ENCODE measurements around the gene CACNA1B.

CACNA1B gene

DNA sequence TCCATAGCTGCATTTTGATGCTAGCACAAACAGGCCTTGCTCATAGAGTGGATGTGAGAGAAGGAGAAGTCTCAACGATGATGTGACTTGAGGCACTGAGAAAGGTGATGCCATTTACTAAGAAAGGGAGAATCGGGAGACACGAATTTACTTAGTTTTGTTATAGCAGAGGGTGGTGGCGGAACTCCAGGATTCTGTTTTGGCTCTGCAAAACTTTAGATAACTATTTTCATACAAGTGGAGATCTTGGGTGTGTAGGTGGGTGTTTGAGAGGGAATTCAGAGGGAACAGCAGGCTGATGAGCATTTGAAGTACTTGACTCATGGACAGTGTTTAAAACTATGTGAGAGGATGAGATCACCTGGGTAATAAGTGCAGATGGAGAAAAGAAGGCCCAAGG lies 43.2 kb downstream of the CACNA1B start:
- DNase-seq (ENCODE audit: low spot score): no peak

DNA sequence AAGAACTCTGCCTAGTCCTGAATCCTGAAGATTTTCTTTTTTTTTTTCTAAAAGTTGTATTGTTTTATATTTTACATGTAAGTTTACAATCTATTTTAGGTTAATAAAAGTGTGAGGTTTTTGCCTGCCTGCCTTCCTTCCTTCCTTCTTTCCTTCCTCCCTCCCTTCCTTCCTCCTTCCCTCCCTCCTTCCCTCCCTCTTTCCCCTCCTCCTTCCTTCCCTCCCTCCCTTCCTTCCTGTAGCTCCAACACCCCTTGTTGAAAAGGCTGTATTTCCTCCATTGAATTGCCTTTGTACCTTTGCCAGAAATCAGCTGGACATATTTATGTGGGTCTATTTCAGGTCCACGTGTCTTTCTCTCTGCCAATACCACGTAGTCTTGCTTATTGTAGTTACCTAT lies 46.6 kb downstream of the CACNA1B start:
- no peak for DNase-seq (ENCODE audit: low spot score)

DNA sequence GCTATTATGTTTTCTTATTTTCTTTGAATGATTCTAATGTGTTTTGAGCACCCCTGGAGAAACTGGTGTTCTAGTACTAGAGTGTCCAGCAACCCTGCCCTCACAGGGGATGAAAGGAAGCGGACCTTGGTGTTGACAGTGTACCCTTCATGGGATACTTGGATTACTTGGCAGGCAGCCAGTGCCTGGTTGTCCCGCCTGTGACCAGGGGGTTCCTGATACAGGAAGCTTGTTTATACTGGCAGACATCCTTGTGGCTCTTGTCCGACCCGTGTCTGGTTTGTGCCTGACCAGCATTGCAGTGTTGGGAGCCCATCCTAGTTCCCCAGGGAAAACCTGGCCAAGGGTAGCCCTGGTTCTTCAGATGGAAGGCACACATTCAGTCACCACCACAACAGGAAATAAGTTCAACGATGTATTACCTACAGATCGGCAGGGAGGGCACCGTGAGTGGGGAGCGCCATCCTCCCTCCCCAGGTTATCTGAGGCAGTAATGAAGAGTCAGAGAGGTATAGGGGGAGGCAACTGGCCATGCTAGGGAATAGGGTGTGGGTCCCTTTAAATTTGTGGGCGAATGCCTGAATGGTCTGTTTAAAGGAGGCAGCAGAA lies 47.3 kb downstream of the CACNA1B start:
- no peak for DNase-seq (ENCODE audit: low spot score)

DNA sequence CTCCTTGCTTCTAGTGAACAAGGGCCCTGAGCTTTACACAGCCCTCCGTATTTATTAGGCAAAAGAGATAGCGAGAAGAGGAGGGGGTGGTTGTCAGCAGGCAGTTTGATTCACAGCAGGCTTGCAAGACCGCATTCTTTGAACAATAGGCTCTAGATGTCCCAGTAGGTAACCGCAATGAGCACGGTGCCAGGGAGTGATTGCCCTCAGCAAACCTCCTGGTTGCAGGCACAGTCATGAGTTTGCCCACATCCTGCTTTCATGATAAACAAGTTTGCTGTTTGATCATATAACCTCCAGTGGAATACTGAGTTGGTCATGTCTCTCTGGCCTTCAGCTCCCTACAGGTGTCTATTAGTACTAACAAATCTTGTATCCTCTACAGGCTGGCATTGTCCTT lies 66.1 kb downstream of the CACNA1B start:
- no peak for DNase-seq (ENCODE audit: low spot score)

DNA sequence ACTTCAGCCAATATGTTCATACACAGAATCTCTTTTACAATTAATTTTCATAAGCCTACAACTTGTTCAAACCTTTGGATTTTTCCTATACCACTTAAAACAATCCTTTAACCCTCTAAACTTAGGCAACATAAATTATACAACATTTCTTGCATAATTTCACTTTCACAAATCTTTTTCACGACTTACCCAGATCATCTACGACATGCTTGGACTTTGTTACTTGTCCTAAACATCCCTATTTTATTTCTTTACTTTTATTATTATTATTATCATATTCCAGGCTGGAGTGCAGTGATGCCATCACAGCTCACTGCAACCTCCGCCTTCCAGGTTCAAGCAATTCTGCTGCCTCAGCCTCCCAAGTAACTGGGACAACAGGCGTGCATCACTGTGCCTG lies 68.0 kb downstream of the CACNA1B start:
- DNase-seq (ENCODE audit: low spot score): no peak

DNA sequence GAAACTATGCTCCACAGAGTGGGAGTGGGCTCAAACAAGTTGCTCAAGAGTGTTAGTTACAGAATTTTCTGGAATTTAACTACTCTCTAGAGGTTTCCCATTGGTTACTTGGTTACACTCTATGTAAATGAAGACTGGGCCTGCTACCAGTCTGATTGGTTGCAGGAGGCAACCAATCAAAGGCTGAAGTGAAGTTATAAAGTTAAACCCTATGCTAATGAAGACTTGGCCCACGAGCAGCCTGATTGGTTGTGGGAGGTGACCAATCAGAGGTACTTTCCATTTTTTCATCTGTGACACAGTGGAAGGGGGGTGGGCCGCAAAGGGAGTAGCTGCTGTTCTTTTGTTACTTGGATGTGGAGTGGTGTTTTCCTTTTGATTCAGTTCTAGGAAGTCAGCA lies 69.4 kb downstream of the CACNA1B start:
- DNase-seq (ENCODE audit: low spot score): no peak

DNA sequence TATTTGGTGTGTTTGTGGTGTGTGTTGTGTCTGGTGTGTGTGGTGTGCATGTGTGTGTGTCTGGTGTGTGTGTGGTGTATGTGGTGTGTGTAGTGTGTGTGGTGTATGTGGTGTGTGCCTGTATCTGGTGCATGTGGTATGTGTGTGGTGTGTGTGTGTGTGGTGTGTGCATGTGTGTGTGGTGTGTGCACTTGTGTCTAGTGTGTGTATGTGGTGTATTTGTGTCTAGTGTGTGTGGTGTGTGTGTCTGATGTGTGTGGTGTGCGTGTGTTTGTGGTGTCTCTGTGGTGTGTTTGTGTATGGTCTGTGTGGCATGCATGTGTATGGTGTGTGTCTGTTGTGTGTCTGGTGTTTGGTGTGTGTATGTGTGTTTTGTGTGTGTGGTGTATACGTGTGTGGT lies 71.1 kb downstream of the CACNA1B start:
- no peak for DNase-seq (ENCODE audit: low spot score)

DNA sequence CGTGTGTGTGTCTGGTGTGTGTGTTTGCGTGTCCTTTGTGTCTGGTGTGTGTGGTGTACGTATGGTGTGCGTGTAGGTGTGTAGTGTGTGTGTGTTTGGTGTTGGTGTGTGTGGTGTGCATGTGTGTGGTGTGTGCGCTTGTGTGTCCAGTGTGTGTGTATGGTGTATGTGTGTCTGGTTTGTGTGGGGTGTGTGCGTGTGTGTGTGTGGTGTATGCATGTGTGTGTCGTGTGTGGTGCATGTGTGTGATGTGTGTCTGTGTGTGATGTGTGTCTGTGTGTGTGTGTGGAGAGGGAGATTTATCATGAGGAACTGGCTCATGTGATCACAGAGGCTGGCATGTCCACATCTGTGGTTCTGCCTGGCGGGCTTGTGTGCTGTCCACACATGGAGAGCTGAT lies 71.7 kb downstream of the CACNA1B start:
- DNase-seq (ENCODE audit: low spot score): no peak

DNA sequence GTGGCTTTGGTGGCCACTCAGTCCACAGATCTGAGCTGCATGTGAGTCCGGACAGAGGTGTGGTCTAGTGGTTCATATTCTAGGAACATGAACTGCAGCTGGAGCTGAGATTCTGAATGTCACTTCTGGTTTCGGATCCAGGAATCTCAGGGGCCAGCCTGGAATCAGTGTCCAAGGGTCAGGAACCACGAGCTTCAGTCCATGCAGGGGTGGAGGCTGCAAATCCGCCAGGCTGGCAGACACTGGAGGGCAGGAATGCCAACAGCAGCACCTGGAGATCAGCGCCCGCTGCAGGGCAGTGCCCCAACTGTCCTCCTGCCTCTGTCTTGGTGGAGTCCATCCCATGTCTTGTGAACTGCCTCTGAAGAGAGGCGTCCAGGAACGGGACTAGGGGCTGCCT lies 73.5 kb downstream of the CACNA1B start:
- no peak for DNase-seq (ENCODE audit: low spot score)

DNA sequence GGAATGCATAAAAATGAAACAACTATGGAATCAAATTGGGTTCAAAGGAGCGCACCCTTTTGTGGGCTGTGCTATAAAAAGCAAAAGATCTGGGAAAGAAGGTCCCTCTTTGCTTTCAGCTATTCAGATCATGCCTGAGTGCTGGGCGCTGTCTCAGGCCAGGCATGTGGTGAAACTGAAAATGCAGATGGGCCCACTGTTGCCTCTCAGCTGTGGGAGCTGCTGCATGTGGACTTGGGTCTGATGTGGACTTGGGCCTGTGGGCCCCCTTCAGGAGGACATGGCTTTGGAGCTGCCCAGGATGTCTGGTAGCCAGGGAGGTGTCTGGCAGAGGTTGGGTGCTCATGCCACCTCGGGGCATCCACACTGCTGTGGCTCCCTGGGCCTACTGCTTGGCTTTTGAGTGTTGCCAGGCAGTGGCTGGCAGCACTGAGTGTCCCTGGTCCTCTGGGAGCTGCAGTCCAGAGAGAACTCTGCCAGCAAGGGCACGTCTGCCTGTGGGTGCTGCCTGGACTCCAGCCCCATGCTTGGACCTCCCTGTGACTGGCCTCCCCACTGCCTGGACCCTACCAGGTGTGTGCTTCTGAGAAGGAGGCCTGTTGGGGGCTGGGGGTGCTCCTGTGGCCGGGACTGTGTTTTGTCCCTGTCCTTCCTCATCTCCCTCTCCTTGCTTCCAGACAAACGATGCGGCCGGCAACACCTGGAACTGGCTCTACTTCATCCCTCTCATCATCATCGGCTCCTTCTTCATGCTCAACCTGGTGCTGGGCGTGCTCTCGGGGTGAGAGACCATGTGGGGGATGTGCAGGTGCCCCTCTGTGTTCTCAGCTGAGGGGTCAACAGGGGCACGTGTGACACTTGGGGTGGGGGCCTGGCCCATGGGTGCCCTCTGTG lies 74.3 kb downstream of the CACNA1B start:
- DNase-seq (ENCODE audit: low spot score): no peak

DNA sequence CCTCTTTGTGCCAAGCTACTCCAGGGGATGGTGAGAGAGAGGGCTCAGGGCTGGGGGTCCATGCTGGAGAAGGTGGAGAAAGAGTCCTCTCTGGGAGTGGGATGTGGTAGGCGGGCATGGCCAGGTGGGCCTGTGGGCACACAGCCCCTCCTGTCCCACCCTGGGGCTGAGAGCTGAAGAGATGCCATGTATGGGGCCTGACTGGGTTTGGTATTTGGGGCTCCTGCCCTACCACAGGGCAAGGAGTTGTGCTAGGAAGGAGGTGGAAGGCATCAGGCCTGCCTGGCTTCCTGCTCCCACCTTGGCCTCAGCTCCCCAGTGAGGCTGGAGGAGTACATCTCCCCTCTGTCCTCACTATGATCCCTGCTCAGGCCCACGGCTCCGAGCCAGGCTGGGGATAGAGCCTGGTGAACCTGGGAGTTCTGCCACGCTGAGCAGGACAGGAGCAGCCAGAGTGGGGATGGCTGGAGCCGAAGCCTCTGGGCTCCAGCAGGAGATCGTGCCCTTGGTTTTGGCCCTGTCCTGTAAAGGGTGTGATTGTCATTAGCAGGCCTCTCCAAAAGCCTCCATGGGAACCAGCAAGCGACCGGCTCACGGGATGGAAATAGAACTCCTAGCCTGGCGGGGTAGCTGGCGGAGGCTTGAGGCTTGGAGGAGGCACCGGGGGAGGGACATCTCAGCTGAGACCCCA lies 75.5 kb downstream of the CACNA1B start:
- no peak for DNase-seq (ENCODE audit: low spot score)

DNA sequence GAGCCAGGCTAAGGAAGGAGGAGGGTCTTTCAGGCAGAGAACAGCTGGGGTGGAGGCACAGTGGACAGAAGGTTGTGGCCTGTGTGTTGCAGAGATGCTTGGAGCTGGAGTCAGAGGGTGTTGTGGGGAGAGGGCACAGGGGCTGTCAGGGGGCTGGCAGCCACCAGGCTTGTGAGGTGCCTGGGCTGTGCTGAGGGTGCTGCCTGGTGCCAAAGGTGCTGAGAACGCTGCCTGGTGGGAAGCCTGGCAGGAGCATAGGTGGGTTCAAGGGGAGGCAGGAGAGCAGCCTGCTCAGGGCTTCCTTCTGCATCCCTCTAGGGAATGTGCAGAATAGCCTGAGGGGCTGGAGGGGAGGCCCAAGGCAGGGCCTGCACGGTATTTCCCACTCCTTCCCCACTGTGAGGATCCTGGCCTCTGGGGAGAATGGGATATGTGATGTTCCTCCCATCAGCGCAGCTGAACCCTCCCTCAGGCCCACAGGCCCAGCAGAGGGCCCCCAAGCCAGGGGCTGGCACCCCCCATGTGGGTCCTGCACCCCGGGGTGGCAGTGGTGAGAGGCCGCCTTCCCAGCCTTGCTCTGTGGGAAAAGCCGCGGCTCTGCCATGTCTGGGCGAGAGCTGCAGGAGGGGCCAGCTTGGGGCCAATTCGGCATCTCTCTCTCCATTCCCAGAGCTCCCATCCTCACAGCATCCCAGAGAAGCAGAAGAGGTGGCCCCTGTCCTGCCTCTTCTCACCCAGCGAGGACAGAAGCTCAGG lies 76.3 kb downstream of the CACNA1B start:
- DNase-seq (ENCODE audit: low spot score): no peak

DNA sequence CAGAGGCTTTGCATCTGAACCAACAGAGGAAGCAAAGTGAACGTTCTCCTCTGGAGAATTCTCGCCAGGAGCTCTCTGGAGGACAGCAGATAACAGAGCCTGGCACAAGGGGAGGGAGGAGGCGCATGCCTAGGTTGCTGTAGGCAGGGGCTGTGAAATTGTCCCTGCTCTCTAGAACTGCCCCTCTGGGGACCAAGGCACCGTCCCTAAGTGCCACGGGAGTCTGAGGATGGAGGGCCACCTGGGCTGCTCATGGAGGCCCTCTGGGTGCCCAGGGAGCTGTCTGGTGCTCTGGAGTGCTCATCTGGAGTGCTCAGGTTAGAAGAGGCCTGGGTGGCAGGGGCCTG lies 77.6 kb downstream of the CACNA1B start:
- DNase-seq (ENCODE audit: low spot score): no peak

DNA sequence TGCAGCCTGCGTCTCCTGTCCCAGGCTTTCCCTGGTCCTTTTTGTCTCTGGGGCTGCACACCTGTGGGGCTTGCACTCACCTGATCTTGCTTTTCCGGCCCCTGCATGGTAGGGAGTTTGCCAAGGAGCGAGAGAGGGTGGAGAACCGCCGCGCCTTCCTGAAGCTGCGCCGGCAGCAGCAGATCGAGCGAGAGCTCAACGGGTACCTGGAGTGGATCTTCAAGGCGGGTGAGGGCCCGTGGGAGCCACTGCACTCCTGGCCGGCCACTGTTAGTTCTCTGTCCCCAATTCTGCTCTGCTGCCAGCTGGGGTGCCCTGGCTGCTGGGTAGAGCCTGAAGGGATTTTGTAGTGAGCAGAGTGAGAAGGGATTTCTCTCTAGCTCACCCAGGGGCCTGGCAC lies 78.0 kb downstream of the CACNA1B start:
- no peak for DNase-seq (ENCODE audit: low spot score)

DNA sequence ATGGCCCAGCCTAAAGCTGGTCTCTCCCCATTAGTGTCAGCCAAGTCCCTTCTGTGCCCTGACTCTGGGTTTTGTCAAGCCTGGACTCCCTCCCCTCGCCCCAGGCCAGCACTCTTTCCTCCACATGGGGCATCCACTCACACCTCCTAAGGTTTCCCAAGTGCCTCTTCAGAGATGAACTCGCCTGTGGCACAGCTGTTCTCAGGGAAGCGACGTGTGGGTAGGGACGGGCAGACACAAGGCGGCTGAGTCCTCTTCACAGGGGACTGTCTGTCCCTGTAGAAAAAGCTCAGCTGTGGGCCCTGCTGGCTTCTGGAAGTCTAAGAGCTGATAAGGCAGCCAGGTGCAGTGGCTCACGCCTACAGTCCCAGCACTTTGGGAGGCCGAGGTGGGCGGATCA lies 78.5 kb downstream of the CACNA1B start:
- no peak for DNase-seq (ENCODE audit: low spot score)

DNA sequence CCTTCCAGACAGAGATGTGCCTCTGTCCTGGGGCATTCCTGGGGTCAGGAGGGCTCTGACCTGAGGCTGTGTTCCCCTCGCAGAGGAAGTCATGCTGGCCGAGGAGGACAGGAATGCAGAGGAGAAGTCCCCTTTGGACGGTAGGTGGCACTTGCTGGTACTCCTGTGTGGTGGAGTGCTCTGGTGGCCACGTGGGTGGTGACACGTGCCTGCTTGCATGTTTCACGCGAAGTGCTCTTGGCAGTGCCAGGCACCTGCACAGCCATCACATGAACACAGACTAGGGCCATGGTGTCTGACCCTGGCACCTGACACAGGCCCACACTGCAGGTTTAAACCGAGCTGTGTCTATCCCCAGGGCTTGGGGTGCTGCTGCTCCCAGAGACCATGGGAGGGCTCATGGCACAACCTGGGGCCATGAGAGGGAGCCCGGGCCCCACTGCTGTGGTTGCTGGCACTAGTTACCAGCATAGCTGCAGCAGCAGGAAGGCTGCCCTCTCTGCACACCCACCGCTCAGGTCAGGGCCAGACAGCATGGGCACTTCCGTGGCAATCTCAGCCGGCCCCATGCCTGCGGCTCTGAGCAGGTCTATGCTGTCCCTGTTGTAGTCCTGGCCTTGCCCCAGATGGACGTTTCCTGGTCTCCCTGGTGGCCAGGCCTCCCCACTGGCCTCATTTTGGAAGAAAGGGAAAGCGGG lies 79.3 kb downstream of the CACNA1B start:
- DNase-seq (ENCODE audit: low spot score): no peak

DNA sequence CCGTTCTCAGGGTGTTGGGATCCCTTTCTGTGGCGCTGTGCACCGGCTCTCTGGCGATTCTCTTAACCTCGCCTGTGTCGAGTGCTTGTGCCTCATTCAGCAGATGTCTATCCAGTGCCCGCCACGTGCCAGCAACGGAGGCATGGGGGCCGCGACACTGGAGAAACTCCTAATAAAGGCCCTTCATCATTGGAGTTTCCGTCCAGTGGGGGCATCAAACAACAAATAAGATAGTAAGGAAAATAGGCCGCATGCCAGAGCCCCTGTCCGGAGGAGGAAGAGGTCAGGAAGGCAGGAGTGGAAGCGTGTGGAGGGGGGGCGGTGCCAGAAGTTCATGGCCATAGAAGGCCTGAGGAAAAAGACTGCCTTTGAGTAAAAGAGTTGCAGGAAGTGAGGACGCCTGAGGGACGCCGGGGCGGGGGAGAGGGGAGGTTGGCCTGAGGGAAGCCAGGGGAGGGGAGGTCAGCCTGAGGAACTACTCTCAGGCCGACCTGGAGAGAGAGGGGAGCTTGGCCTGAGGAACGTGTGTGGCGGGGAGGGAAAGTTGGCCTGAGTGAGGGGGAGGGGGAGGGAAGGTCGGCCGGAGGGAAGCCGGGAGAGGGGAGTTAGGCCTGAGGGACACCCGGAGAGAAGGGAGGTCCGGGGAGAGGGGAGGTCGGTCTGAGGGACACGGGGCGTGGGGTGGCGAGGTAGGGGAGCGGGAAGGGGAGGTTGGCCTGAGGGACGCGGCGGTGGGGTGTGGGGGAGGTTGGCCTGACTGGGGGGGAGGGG lies 82.2 kb downstream of the CACNA1B start:
- no peak for DNase-seq (ENCODE audit: low spot score)

DNA sequence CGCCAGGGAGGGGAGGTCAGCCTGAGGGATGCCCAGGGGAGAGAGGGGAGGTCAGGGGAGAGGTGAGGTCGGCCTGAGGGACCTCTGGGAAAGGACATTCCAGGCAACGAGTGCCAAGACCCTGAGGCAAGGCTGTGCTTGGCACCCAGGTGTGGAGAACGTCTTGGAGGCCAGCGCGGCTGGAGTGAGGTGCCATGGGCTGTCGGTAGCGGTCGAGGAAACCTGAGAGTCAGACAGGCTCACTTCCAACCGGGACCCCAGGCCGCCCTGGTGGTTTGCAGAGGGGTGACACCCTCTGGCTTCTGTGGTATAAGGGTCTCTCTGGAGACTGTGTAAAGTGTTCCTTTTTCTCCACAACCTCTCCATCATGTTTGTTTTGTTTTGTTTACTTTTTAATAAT lies 82.9 kb downstream of the CACNA1B start:
- no peak for DNase-seq (ENCODE audit: low spot score)

DNA sequence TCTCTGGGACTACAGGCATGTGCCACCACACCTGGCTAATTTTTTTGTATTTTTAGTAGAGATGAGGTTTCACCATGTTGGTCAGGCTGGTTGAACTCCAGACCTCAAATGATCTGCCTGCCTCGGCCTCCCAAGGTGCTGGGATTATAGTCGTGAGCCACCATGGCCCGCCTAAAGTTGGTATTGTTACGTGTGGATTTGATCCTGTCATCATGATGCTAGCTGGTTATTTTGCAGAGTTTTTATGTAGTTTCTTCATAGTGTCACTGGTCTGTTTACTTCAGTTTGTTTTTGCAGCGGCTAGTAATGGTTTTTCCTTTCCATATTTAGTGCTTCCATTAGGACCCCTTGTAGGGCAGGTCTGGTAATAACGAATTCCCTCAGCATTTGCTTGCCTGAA lies 85.9 kb downstream of the CACNA1B start:
- DNase-seq (ENCODE audit: low spot score): no peak

DNA sequence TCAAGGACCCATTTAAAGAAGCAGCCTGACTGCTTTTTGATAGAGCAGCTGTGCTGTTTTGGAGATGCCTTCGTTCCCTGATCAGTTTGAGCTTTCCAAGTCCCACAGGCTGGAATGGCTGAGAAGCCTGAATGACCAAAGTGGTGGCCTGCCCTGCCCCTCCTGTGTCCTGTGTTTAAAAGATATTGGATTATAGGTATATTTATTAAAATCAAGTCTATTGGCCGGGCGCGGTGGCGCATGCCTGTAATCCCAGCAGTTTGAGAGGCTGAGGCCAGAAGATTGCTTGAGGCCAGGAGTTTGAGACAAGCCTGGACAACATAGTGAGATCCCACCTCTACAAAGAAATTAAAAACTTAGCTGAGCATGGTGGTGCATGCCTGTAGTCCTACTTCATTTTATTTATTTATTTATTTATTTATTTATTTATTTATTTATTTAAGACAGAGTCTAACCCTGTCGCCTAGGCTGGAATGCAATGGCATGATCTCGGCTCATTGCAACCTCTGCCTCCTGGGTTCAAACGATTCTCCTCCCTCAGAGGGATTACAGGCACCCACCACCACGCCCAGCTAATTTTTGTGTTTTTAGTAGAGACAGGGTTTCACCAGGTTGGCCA lies 87.7 kb downstream of the CACNA1B start:
- no peak for DNase-seq (ENCODE audit: low spot score)

All from COLO829 (cell line).